Ramos (cell line): ENCODE results near the gene GOLGA8H.
"Not testable (repeated sequence)": the region's sequence is repeated elsewhere in the genome, so short reads cannot be mapped to it uniquely, and the experiment has no call there.

Source experiments
- in situ Hi-C: fragments of 300-500 bp; cut with MboI; formaldehyde crosslinking; loops from one replicate; pipeline ENCODE4 v1.14.3; 2022; ENCODE audit warnings: low sequenced_read_pairs; ENCODE audit not compliant: unreplicated experiment

Gene GOLGA8H, protein sequence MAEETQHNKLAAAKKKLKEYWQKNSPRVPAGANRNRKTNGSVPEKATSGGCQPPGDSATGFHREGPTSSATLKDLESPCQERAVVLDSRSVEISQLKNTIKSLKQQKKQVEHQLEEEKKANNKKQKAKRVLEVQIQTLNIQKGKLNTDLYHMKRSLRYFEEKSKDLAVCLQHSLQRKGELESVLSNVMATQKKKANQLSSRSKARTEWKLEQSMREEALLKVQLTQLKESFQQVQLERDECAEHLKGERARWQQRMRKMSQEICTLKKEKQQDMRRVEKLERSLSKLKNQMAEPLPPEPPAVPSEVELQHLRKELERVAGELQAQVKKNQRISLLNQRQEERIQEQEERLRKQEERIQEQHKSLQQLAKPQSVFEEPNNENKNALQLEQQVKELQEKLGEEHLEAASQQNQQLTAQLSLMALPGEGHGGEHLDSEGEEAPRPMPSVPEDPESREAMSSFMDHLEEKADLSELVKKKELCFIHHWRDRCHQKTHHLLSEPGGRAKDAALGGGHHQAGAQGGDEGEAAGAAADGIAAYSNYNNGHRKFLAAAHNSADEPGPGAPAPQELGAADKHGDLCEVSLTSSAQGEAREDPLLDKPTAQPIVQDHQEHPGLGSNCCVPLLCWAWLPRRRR

GRCh38 chr15:30603796-30604195 lies at the start of gene GOLGA8H:
GOLGA8H (plus strand) TSS chr15:30604028; CDS start chr15:30604126, 98 bp downstream.
- in situ Hi-C loops: not testable (repeated sequence)

GRCh38 chr15:30566949-30567348 lies 36.9 kb upstream of the GOLGA8H start:
- in situ Hi-C loops: not testable (repeated sequence)

GRCh38 chr15:30573012-30573491 lies 30.8 kb upstream of the GOLGA8H start:
- in situ Hi-C loops: not testable (repeated sequence)

DNA sequence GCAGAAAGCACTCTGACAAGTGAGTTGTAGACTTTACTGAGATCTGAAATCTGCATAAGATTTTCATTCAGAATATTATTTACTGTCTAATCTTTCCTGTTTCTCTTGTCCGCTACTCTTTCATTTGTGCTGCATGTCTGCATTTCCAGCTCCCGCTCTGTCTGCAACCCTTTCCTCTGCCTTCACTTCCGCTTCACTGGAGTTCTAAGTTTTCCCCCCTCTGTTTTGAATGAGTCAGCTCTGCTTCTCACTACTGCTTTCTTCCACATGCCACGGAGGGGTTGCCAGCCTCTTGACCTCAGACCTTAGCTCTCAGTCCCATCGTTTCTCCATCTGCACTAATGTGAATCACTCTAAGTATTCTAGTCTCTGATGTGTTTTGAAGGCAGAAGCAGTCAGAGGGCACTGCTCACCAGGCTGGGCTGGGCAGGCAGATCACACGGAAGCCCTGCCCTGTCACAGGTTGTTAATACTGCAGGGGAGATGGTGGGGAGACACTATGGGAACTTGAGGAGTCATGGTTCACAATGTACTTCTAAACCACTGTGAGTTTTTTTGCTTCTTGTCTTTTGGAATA lies 24.3 kb upstream of the GOLGA8H start:
- in situ Hi-C loops: not testable (repeated sequence)

DNA sequence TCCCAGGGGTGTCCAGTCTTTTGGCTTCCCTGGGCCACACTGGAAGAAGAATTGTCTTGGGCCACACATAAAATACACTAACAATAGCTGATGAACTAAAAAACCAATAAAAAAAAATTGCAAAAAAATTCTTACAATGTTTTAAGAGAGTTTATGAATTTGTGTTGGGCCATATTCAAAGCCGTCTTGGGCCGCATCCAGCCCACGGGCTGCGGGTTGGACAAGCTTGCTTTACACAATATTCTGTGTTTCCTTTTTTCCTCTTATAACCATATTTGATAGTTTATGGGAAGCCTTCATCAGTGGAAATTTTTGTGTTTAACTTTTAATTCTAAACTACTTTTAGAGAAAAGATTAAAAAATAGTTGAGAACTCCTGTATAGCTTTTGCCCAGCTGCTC lies 23.1 kb upstream of the GOLGA8H start:
- in situ Hi-C loops: not testable (repeated sequence)

DNA sequence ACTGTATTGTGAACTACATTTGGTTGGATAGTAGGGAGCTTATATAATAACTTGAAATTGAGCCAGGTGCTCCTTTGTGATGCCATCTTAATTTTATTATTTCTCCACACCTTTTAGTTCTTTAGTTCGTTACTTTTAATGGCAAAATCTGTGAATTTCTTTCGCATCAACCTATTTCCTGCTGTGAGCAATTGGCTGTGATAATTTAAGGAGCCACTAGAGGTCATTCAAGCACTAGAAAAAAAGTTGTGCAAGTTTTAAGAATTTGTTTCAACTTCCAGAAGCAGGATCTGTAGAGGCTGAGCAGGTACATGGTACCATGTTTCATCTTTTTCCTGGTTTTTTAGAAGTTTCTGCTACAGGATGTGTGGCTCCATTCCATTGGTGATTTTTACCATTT lies 4.9 kb upstream of the GOLGA8H start:
- in situ Hi-C loops: not testable (repeated sequence)

- in situ Hi-C loops: not testable (repeated sequence)
Measured at GRCh38 chr15:30612271-30612670, 8.4 kb downstream of the GOLGA8H start.

- in situ Hi-C loops: not testable (repeated sequence)
Measured at GRCh38 chr15:30621342-30621741, 17.5 kb downstream of the GOLGA8H start.

DNA sequence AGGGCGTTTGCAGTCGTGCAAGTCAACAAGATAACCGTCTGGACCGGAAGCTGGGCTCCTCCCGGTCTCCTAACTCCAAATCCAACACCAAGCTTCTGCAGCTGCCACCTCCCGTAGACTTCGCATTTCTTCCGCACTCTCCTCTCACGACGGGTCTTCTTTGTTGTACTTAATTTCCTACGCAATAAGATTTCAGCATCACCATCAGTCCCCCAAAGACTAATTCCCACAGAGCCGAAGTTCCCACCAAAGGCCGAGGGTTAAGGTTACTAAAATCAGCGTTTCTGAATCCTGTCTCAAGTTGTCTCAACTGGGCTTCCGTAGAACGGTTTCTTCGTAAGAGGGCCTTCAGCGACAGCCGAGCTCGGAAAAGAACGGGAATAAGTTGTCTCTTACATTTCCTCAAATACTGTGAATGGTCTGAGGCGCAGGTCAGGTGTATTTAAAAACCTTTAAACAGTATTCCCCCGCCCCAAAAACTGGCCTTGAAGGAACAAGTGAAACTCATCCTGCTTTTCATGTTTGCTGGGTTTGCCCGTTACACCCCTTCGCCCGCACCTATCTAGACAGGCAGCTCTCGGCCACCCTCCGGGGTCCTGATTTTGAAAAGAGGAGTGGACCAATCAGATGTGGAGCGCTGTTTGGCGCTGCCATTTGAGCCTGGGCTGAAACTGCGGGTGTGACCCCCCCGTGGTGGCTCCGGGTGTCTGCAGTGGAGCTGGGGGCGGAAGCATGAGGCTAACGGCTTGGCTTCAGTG lies 21.8 kb downstream of the GOLGA8H start, which contains the start of gene ARHGAP11B:
Gene ARHGAP11B, plus strand, starts transcription at position 693 of the 758 bp plus-strand sequence.
- in situ Hi-C loops: not testable (repeated sequence)

- in situ Hi-C loops: not testable (repeated sequence)
Measured at GRCh38 chr15:30626194-30626565, 22.4 kb downstream of the GOLGA8H start.

DNA sequence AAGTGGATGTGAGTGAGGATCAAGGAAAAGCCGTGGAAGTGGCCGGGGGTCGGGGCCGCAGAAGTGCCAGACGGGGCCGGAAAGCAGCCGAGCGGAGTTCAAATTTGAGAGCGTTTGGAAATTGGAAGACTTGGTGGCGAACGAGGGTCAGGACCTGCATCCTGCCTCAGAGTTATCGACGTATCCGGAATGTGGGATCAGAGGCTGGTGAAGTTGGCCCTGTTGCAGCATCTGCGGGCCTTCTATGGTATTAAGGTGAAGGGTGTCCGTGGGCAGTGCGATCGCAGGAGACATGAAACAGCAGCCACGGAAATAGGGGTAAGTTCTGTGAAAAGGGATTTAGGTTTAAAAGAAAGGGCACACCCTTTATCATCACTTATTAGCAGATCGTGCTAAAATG lies 22.8 kb downstream of the GOLGA8H start:
- in situ Hi-C loops: not testable (repeated sequence)

- in situ Hi-C loops: no loop called here
Measured at GRCh38 chr15:30650012-30650929, 46.4 kb downstream of the GOLGA8H start.

DNA sequence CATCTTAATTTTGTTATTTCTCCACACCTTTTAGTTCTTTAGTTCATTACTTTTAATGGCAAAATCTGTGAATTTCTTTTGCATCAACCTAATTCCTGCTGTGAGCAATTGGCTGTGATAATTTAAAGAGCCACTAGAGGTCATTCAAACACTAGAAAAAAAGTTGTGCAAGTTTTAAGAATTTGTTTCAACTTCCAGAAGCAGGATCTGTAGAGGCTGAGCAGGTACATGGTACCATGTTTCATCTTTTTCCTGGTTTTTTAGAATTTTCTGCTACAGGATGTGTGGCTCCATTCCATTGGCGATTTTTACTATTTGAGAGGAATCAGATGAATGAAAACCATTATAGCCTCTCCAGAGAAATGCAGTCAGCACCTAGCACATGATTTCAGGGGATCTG lies 57.3 kb downstream of the GOLGA8H start:
- in situ Hi-C loops: not testable (repeated sequence)
